Thyroid gland (tissue), 4 donors: ENCODE results near the gene PLPPR1. TPM values are rescaled to one million over a fixed set of nuclear protein-coding genes. Genes with fewer than 3 reads are reported as not detected.

Source experiments
- DNase-seq, 2 donors: peaks; one replicate each; pipeline ENCODE4 v3.0.0-alpha.2; 2019
- H3K27ac ChIP-seq, 3 donors: fragments of 200-600 bp; sonication (generic); 1 replicate in 2 of 3; 2 replicates in 1 of 3; pipeline ENCODE4 v1.5.1; 2016 to 2019; ENCODE audit warnings: mild to moderate bottlenecking in 1 of 3, moderate library complexity in 1 of 3
- H3K27me3 ChIP-seq: fragments of 200-600 bp; sonication (generic); one replicate; pipeline ENCODE4 v1.5.1; 2019
- H3K36me3 ChIP-seq, 2 donors: fragments of 200-600 bp; sonication (generic); one replicate each; pipeline ENCODE4 v1.5.1; 2016 to 2019
- H3K4me1 ChIP-seq, 2 donors: fragments of 200-600 bp; sonication (generic); one replicate each; pipeline ENCODE4 v1.5.1; 2017 to 2019
- H3K4me3 ChIP-seq, 3 donors: fragments of 200-600 bp; sonication (generic); replicated peaks in 1 of 3; 1 replicate in 2 of 3; 2 replicates in 1 of 3; pipeline ENCODE4 v1.5.1; 2016; ENCODE audit warnings: mild to moderate bottlenecking in 1 of 3
- H3K9me3 ChIP-seq: fragments of 200-600 bp; sonication (generic); one replicate; pipeline ENCODE4 v1.5.1; 2017
- CTCF ChIP-seq, 6 experiments: fragments of 200-600 bp in 3 of 6; fragments of 450-650 bp in 3 of 6; sonication (generic) in 3 of 6; IDR thresholded peaks; one replicate each; pipeline ENCODE4 v1.5.1; 2016 to 2019; ENCODE audit warnings: antibody characterized with exemption in 6 of 6, mild to moderate bottlenecking in 2 of 6, inconsistent platforms in 1 of 6, moderate library complexity in 1 of 6
- POLR2A ChIP-seq, 2 donors: fragments of 450-650 bp; IDR thresholded peaks; one replicate each; pipeline ENCODE4 v1.6.1; 2017; ENCODE audit warnings: antibody characterized with exemption in 2 of 2, mild to moderate bottlenecking in 2 of 2, moderate library complexity in 1 of 2
- WGBS, 2 donors: methylation state at CpG; one replicate each; pipeline ENCODE4 v1.1.5; 2017; 5-methylcytosine and 5-hydroxymethylcytosine counted together
- intact Hi-C: fragments of 100-400 bp; cut with DNase I; formaldehyde crosslinking; loops from one replicate; pipeline ENCODE4 v1.15.1; 2023
- total RNA-seq, 4 donors: library from RNA; depleted of rRNA; stranded (reverse); fragments of >200 nt; gene quantifications; one replicate each; pipeline ENCODE4 v1.2.3, GENCODE V29; 2016

Gene PLPPR1
- total RNA-seq, 4 donors from 2014 or later, result 0.22 to 0.24 TPM; not detected in 2

- H3K27me3 ChIP-seq, result no peaks in the 10 kb centered on the region
- WGBS, 2 donors, result 86 to 88% methylated on average over 17 to 19 of the region's 25 CpGs
- H3K36me3 ChIP-seq, result no peaks in the 10 kb centered on the region
- intact Hi-C loops, result no loop called here
- H3K9me3 ChIP-seq, result no peaks in the 10 kb centered on the region
- no peak overlapping the region for H3K27ac ChIP-seq
- DNase-seq, result no peak
- no peak overlapping the region for H3K4me3 ChIP-seq
- no peaks in the 10 kb centered on the region for H3K4me1 ChIP-seq
- TF ChIP-seq CTCF (IDR thresholded peaks at IDR 0.05), result no peak
- no peak for TF ChIP-seq POLR2A (IDR thresholded peaks at IDR 0.05)
Measured at GRCh38 chr9:101333926-101334702, 305.6 kb downstream of the PLPPR1 start.

DNA sequence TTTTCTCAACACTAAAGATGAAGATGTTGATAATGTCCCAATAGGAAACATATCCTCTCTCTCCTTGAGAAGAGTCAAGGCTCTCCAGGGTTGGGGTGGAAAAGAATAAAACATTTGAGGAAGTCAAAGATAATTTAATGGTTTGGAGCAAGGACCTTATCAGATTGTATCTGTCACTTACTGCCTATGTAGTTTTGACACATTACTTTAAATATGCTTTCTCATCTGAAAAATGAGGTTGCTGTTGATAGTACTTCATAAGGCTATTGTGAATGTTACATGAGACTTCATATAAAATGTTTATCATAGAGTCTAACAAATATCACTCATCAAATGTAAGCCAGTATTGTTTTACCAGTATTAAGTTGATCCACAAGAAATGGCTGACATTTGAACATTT lies 307.6 kb downstream of the PLPPR1 start:
- Histone ChIP-seq H3K4me3 (no peak overlapping the region), H3K36me3 (no peaks in the 10 kb centered on the region), H3K27me3 (no peaks in the 10 kb centered on the region), H3K4me1 (no peaks in the 10 kb centered on the region), H3K9me3 (no peaks in the 10 kb centered on the region), H3K27ac (no peak overlapping the region)
- TF ChIP-seq CTCF (IDR thresholded peaks at IDR 0.05) (no peak), POLR2A (IDR thresholded peaks at IDR 0.05) (no peak)
- DNase-seq, result no peak
- intact Hi-C loops, result no loop called here

- Histone ChIP-seq H3K27ac (no peak overlapping the region), H3K4me1 (no peaks in the 10 kb centered on the region), H3K9me3 (no peaks in the 10 kb centered on the region), H3K4me3 (no peak overlapping the region), H3K36me3 (no peaks in the 10 kb centered on the region), H3K27me3 (no peaks in the 10 kb centered on the region)
- WGBS, 2 donors, result 36 to 39% methylated on average over 2 of the region's 2 CpGs
- TF ChIP-seq CTCF (IDR thresholded peaks at IDR 0.05) (no peak), POLR2A (IDR thresholded peaks at IDR 0.05) (no peak)
- intact Hi-C loops, result no loop called here
- no peak for DNase-seq
Measured at GRCh38 chr9:101337237-101337636, 308.7 kb downstream of the PLPPR1 start.

DNA sequence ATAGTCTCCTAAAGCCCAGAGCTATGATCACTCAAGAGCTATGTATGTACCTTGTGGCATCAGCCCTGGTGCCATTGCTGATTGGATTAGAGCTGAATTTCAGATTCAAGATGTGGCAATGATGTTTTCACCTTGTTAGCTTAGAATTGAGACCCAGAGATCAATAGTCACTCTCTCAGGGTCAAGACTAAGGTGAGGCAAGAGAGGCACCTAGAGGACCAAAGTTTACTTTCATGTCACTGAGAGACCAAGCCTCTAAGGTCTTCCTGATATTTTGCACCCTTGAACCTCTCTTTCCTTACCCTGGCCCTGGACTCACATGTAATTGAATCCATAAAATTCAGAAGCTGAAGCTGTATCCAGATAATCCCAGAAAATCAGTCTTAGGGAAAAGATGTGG lies 313.4 kb downstream of the PLPPR1 start:
- H3K9me3 ChIP-seq, result no peaks in the 10 kb centered on the region
- TF ChIP-seq CTCF (IDR thresholded peaks at IDR 0.05), result no peak
- no peak for TF ChIP-seq POLR2A (IDR thresholded peaks at IDR 0.05)
- no peaks in the 10 kb centered on the region for H3K36me3 ChIP-seq
- intact Hi-C loops, result no loop called here
- DNase-seq, result no peak
- H3K4me3 ChIP-seq, result no peak overlapping the region
- no peaks in the 10 kb centered on the region for H3K27me3 ChIP-seq
- H3K4me1 ChIP-seq, result no peaks in the 10 kb centered on the region
- no peak overlapping the region for H3K27ac ChIP-seq

GRCh38 chr9:101342595-101342994 lies 314.1 kb downstream of the PLPPR1 start:
- H3K4me1 ChIP-seq, result no peaks in the 10 kb centered on the region
- H3K9me3 ChIP-seq, result no peaks in the 10 kb centered on the region
- no peaks in the 10 kb centered on the region for H3K36me3 ChIP-seq
- H3K27me3 ChIP-seq, result no peaks in the 10 kb centered on the region
- WGBS, 2 donors, result 26 to 29% methylated on average over 1 of the region's 1 CpG
- no peak overlapping the region for H3K27ac ChIP-seq
- no peak for DNase-seq
- intact Hi-C loops, result no loop called here
- no peak for TF ChIP-seq CTCF (IDR thresholded peaks at IDR 0.05)
- no peak for TF ChIP-seq POLR2A (IDR thresholded peaks at IDR 0.05)
- H3K4me3 ChIP-seq, result no peak overlapping the region
